Cardiac septum (tissue), 1 donor: Measurements from ENCODE around the gene BECN2. TPM values are rescaled to one million over a fixed set of nuclear protein-coding genes. Genes with fewer than 3 reads are reported as not detected.

Experiments used
- DNase-seq: peaks from one replicate; pipeline ENCODE4 v3.0.0-alpha.2; 2020; ENCODE audit warnings: low spot score
- intact Hi-C: fragments of 100-400 bp; cut with DNase I; formaldehyde crosslinking; loops from one replicate; pipeline ENCODE4 v1.14.0; 2022
- long read RNA-seq: library from polyadenylated mRNA; unstranded; transcript quantifications from one replicate; pipeline ENCODE4 v2.0.0, GENCODE V29; 2021
- total RNA-seq: library from RNA; stranded (reverse); fragmentation: NEBNext Ultra II Directional; extraction: Animal tissue kit (Norgen Biotek cat#: 25700); gene quantifications from one replicate; pipeline ENCODE4 v1.2.1, GENCODE V29; 2021
- donor health status: DM: no; HTN: no; CAD: no.

Gene BECN2, protein sequence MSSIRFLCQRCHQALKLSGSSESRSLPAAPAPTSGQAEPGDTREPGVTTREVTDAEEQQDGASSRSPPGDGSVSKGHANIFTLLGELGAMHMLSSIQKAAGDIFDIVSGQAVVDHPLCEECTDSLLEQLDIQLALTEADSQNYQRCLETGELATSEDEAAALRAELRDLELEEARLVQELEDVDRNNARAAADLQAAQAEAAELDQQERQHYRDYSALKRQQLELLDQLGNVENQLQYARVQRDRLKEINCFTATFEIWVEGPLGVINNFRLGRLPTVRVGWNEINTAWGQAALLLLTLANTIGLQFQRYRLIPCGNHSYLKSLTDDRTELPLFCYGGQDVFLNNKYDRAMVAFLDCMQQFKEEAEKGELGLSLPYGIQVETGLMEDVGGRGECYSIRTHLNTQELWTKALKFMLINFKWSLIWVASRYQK
- not detected for total RNA-seq
- long read RNA-seq = 0 reads

DNA sequence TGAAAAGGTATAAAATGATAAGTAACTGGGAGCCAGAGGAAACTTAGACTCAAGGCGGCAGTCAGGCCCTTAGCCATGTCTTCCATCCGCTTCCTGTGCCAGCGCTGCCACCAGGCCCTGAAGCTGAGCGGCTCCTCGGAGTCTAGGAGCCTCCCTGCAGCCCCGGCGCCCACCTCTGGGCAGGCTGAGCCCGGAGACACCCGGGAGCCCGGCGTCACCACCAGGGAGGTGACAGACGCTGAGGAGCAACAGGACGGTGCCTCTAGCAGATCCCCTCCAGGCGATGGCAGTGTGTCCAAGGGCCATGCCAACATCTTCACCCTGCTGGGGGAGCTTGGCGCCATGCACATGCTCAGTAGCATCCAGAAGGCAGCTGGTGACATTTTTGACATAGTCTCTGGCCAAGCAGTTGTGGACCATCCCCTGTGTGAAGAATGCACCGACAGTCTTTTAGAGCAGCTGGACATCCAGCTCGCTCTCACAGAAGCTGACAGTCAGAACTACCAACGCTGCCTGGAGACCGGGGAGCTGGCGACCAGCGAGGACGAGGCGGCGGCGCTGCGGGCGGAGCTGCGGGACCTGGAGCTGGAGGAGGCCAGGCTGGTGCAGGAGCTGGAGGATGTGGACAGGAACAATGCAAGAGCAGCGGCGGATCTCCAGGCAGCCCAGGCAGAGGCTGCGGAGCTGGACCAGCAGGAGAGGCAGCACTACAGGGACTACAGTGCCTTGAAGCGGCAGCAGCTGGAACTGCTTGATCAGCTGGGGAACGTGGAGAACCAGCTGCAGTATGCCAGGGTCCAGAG lies at the start of gene BECN2:
BECN2 (plus strand) TSS at position 76 of the 803 bp plus-strand sequence; CDS start at position 76, 0 bp downstream.
- DNase-seq = no peak
- intact Hi-C loops = no loop called here

DNA sequence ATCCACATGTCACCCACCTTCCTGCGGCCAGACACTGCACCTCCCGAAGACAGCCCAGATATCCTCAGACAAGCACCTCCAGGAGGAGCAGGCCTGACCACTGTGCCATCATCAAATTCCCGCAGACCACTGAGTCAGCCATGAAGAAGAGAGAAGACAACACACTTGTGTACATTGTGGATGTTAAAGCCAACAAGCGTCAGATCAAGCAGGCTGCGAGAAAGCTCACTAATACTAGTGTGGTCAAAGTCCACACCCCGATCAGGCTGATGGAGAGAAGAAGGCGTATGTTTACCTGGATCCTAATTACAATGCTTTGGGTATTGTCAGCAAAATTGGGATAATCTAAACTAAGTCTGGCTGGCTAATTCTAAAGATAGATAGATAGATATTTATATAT lies 41.4 kb upstream of the BECN2 start:
- DNase-seq = no peak
- intact Hi-C loops = no loop called here

DNA sequence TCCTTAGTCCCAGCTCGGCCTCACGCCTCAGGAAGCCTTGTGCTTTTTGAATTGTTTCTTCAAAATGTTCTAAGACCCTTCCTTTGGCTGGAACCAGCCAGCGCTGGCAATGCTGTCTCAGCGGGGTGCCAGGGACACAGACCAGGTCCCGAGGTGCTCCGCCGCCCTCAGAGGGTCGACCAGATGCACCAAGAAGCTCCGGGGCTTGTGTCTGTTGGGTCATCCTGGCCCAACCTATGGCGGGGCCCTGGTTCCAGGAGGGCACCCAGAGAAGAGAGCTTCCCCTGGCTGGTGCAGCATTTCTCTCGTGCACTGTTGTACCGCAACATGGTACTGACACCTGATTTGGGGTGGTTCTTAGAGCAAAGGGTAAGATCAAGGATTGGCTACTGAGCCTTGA lies 40.1 kb upstream of the BECN2 start:
- DNase-seq = no peak
- intact Hi-C loops = no loop called here

DNA sequence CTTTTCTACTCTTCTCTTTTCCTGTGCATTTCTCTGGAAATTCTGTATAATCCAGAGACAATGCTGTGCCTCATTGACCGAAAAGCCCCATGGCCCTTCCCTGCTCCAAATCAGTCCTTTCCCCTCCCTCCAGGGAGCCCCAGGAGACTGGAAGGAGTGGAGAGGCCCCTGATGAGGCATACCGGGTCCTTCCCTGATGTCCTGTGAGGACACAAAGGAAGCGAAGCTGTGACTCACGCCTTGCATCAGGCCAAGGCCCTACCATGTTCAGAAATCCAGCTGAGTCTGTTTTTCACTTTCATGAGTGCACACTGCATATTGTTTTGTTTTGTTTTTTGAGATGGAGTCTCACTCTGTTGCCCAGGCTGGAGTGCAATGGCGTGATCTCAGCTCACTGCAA lies 38.7 kb upstream of the BECN2 start:
- DNase-seq = no peak
- intact Hi-C loops = no loop called here

DNA sequence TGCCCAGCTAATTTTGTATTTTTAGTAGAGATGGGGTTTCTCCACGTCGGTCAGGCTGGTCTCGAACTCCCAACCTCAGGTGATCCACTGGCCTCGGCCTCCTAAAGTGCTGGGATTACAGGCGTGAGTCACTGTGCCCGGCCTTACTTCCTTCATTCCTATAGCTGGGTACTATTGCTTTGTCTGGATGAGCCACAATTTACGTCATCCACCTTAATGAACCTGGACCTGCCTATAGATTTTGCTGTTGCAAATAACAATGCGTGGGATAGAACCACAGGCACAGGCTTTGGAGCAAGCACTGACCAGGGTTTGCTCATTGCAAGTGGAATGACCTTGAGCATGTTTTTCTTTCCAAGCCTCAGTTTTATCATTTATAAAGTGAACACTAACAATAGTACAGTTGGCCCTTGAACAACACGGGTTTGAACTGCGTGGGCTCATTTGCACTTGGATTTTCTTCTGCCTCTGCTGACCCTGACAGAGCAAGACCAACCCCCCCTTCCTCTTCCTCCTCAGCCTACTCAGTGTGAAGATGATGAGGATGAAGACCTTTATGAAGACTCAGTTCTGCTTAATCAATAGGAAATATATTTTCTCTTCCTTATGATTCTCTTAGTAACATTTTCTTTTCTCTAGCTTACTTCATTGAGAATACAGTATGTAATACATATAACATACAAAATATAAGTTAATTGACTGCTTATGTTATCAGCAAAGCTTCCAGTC lies 33.3 kb upstream of the BECN2 start:
- no peak for DNase-seq
- intact Hi-C loops = no loop called here

DNA sequence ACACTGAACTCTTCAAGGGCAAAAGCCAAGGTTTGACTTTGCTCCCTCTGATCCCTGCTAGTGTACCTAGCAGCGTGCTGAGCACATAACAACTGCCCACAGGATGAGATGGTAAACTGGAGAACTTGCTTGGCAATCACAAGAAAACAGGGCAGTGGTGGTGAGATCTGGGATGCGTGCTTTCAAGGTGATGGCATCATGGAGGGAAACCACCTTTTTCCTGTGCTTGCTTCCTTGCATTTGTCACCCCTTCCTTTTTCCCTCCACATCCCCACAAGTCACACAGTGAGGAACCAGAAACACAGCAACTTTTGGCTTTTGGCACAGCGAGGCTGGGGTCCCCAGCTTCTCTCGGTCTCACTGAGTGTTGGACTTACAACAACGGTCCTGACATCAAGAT lies 31.4 kb upstream of the BECN2 start:
- intact Hi-C loops = no loop called here
- no peak for DNase-seq

DNA sequence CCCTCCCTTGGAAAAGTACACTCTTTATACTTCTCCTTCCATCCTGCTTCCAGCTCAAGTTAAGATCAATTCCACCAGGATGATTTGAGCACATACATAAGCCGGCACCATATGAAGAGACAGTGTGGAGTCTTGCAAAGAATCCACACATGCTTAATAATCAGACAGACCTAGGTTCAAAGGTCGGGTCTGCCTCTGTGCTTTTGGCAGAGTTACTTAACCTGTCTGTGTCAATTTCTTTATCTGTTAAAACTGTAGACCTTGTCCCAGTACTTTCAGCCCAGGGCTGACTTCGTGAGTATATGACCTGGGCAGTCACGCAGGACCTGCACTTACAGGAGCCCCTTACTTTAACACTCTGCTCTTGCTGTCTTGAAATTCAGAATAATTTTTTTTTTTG lies 30.2 kb upstream of the BECN2 start:
- intact Hi-C loops = no loop called here
- DNase-seq = no peak

DNA sequence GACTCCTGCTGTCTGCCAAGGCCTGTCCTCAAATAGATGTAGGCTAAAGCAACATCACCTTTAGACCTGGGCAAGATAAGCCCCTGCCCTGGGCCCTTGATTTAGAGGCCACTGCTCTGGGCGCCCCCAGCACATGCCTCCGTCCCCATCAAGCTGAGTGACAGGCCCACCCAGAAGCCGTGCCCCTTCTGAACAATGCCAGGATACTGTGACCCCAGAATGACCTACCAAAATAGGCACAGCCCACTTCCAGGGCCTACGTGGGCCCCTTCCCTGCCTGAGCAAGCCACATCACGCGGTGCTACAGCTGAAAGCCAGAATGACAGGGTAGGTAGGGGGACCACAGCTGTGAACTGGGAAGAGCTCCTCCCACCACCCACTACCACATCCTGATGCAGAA lies 24.7 kb upstream of the BECN2 start:
- intact Hi-C loops = no loop called here
- no peak for DNase-seq

DNA sequence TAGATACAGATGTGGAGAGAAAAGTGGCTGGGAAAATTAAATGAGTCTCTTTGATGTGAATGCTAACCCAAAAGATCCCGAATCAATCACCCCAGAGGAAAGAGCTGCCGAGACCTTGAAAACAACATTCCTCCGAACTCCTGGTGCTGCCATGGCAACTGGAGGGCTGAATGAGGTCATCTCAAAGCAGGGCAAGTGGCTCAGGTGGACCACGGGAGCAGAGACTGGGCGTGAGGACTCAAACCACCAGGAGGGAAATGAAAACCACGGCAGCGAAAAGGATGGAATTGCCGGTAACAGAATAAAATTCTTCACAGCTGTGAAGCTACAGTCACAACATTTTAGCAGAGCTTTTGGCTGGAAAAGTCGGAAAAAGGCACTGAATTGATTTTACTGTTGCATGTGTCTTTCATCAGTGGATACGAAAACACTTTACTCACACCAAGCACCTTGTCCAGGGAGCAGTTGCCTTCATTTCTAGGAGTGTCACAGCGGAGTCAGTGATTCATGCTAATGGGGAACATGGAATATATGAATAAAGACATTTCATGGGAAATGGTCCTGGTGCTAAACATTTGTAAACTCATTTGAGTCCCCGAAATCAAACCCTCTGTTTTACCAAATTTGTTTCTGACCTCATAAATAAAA lies 23.2 kb upstream of the BECN2 start:
- no peak for DNase-seq
- intact Hi-C loops = no loop called here

DNA sequence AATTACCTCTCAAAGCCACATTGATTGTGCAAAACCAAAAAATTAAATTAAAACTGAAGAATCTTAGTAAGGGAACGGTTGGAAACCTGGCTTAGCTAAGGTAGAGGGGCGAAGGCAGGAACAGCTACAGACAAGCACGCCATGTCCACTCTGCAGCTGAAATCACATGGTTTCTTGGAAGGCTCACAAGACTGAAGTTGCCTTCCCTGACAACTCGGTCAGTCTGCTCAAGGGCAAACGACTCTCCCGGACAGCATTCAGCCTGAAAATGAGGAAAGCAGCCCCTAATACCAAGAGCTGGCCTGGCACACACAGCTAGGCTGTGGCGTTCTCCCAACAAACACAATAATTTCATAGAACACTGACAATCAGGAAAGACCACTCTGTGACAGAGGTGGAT lies 22.7 kb upstream of the BECN2 start:
- intact Hi-C loops = no loop called here
- no peak for DNase-seq

DNA sequence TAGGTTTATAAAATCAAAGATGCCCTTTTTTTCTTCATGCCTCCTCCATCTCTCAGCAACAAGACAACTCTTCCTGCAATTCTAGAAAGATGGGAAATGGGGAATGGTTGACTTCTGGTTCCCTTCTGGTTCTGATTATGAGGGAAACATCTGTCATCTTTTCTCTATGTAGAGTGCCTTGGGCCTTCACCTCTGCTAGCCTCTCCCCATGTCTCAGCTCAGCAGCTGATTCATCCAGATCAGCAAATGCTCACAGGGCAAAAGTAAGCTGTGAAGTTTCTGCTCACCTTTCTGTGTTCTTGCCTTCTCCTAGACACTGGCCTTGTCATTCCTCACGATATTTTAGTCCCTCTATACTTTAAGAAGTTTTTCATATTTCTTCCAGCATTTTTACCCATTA lies 17.8 kb upstream of the BECN2 start:
- DNase-seq = no peak
- intact Hi-C loops = no loop called here

DNA sequence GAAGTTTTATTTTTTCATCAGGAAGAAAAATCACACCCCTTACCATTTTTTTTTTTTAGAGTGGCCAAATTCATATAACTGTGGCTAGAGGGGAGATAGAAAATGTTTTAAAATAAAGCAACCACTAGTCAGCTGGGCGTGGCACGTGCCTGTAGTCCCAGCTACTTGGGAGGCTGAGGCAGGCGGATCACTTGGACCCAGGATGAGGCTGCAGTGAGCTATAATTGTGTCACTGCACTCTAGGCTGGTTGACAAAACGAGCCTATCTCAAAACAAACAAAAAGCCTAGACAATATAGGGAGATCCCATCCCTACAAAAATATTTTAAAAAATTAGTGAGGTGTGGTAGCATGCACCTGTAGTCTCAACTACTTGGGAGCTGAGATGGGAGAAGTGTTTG lies 14.8 kb upstream of the BECN2 start:
- intact Hi-C loops = no loop called here
- no peak for DNase-seq

DNA sequence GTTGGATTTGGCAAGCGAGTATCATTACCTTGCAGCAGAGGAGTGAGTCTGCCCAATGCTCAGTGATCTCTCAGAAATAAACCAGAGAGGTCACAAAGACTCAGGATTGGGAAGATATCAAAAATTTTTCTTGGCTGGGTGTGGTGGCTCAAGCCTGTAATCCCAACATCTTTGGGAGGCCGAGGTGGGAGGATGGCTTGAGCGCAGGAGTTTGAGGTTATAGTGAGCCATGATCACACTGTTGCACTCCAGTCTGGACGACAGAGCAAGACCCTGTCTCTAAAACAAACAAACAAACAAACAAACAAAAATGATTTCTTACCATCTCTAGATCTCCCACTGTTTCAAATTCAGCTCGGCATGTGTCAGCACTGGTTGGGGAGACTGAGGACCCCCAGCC lies 13.3 kb upstream of the BECN2 start:
- DNase-seq = no peak
- intact Hi-C loops = no loop called here

DNA sequence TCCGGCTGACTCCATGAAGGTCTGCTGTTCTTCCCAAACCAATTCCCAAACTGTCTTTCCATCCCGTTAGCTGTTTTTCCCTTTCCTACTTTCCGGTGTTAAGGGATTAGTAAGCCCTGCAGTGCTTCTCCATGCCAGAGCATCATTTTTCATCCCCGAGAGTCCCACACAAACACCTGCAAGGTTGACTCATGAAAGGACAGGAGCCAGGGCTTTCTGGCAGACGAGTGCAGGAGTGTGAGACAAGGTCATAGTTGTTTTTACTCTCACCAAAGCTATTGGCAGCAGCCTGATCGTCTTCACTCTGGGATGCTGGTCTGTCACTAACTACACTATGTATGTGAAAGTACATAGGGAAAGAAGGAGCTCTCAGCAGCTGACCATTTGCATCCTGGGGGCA lies 10.2 kb upstream of the BECN2 start:
- intact Hi-C loops = no loop called here

DNA sequence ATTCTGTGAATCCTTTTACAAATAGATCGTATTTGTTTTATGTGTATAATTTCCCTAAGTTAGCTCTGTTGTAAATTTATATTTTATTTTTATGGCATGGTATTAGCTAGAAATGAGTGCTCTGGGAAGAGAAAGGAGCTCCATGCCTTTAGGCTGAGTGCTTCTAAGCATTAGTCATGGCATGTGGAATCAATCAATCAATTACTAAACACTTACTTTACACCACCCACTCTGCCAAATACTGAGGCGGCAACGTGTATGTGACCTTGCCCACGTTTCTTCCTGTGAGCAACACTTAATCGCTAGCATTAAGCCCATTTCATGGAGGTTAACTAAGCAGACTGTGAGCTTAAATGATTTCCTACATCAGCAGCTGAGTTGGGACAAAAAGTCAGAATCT lies 7.2 kb upstream of the BECN2 start:
- intact Hi-C loops = no loop called here
- no peak for DNase-seq

More for the DNA sequence above, 10.2 kb upstream of the BECN2 start:
- no peak for DNase-seq

DNA sequence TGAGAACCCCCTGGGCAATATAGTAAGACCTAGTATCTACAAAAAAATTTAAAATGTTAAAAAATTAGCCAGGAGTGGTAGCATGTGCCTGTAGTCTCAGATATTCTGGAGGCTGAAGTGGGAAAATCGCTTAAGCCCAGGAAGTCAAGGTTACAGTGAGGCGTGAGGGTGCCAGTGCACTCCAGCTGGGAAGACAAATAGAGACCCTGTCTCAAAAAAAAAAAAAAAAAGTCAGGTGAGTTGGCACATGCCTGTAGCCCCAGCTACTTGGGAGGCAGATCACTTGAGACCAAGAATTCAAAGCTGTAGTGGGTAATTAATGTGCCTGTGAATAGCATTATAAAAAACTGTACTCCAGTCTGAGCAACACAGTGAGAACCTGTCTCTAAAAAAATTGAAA lies 4.6 kb downstream of the BECN2 start:
- intact Hi-C loops = no loop called here
- DNase-seq = no peak

DNA sequence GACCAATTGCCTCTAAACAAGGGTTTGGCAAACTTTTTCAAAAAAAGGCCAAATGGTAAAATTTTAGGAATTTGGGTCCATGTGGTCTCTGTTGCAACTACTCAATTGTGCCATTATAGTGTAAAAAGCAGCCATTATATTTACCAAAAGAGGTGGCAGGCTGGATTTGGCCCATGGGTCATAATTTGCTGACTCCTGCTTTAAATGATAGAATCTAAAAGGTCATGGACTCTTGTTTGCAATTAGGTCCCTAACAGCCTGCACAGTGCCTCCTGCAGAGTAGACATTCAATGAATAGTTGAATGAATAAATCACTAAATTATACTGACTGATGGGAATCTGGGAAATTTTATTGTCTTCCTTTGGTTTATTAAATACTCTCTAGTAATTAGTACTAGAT lies 6.2 kb downstream of the BECN2 start:
- intact Hi-C loops = no loop called here
- DNase-seq = no peak

DNA sequence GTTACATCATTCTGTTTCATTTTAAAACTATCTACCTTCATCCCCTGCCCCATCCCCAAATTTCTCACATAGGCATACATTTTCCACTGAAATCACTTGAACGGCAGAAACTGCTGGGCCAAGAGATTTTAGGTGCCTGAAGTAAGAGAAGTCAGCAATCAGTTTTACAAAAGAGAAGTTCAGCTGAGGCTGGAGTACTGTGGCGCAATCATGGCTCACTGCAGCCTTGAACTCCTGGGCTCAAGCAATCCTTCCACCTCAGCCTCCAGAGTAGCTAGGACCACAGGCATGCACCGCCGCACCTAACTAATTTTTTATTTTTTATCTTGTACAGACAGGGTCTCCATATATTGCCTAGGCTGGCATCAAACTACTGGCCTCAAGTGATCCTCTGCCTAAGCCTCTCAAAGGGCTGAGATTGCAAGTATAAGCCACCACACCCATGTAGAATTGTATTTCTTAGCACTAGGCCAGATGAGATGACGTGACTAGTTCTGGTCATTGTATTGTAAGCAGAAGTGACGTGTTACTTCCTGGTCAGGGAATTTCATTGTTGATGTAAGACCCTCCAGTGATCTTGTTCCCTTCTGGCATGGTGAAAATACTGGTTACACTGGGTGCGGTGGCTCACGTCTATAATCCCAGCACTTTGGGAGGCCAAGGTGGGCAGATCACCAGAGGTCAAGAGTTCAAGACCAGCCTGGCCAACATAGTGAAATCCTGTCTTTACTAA lies 7.1 kb downstream of the BECN2 start:
- no peak for DNase-seq
- intact Hi-C loops = no loop called here

DNA sequence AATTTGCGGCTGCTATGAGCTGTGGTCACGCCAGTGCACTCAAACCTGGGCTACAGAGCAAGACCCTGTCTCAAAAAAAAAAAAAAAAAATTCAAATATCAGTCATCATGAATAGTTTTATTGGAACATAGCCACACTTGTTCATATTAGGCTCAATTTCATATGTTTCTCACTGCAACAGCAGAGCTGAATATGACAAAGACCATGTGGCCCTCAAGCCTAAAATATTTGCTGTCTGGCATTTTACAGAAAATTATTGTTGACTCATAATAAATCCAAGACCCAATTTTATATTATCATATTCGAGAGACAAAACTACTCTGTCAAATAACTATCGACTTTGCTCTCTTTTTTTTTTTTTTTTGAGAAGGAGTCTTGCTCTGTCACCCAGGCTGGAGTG lies 11.0 kb downstream of the BECN2 start:
- intact Hi-C loops = no loop called here
- no peak for DNase-seq
